ENCODE measurements around the gene LPCAT2.

LPCAT2 gene

GRCh38 chr16:55503726-55504550, 4.9 kb upstream of the LPCAT2 start:
- no peak for DNase-seq (ENCODE audit: low read depth, low spot score)

- no peak for DNase-seq (ENCODE audit: low read depth, low spot score)
These were observed 3.4 kb upstream of the LPCAT2 start for GRCh38 chr16:55505333-55506015.

GRCh38 chr16:55506083-55506482, 2.8 kb upstream of the LPCAT2 start:
- DNase-seq (ENCODE audit: low read depth, low spot score), result no peak

- DNase-seq (ENCODE audit: low read depth, low spot score), result no peak
These were observed 2.2 kb upstream of the LPCAT2 start for GRCh38 chr16:55506708-55507107.

DNA sequence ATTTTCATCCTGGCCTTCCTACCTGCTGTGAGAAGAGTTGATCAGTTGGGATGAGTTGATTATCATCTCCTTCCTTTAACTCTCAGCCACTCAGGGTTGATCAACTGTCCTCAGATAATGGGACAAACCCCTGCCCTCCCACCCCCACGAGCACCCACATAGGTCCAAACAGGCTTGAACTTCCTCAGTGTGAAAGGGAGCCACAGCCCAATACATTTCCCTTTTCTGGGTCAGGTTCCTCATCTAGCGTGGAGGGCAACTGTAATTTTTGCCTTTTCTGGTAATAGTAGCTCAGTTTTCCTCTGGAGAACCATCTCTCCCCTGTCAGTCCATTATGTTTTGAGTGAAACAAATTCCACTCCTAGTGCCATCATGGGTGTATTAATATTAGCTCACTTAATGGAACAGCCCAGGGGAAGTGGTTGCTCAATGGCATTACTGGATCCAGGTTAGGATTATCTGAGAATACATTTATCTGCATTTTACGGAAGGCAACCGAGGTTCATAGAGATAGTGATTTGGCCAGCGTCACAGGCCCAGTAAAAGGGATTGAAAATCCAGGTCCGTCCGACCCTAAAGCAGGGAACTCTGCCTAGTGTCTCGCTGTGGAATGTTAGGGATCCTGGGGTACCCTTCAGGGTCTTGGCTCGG, 476 bp upstream of the LPCAT2 start:
- no peak for DNase-seq (ENCODE audit: low read depth, low spot score)

DNA sequence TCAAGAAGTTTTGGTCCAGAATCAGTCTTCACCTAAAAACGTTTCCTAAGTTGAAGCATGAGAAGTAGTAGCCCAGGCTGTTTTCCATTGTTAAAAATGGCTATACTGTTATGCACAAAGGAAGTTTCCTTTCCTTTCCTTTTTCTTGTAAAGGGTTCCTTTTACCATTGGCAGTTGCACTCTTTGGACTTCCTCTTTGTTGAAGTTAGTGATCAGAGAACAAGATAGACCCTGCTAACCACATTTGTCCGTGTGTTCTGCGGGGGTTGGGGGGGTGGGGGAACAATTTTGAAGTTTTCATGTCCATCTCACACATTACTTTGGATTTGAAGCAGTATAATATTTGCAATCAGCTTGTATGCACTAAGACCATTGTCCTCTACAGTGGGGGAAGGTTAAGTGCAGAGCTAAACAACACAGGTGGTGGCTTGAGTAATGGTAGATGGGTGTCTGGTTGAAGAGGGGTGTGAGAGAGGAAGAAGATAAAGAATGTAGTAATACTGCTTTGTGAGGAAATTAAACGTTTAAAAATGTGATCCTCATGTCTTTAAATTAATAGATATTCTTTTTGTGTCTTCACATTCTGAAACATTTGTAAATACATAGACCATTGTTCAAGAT, 1.4 kb downstream of the LPCAT2 start:
- no peak for DNase-seq (ENCODE audit: low read depth, low spot score)

DNA sequence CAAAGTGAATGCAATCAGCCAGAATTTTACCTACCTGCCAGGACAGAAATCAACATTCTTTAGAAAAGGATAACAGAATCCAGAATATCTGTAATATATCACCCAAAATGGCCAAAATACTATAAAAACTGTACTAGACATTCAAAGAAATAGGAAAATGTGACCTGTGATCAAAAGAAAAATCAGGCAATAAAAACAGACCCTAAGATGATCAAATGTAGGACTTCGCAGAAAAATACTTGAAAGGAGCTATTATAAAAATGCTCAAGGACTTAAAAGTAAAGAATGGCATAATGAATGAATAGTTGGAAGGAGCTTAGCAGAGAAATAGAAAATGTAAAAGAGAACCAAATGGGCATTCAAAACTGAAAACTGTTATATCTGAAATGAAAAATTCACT, 4.1 kb downstream of the LPCAT2 start:
- DNase-seq (ENCODE audit: low read depth, low spot score), result no peak

DNA sequence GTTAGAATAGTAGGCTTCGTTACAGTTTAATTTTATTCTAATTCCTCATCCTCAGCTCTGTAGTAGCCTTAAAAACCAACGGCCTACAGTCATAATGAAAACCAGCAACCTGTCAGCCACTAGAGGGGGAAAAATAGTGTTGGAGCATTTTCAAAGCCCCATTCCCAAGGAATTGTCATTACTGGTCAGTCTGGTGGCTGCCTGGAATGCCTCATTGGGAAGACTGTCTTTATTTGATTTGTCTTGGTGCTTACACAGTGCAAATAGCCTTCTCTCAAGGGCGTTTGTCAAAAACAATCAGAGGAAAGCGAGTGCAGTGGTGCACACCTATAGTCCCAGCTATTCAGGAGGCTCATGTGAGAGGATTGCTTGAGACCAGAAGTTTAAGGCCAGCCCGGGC, 4.7 kb downstream of the LPCAT2 start:
- DNase-seq (ENCODE audit: low read depth, low spot score), result no peak

- no peak for DNase-seq (ENCODE audit: low read depth, low spot score)
These were observed 6.2 kb downstream of the LPCAT2 start for GRCh38 chr16:55515111-55515510.

- no peak for DNase-seq (ENCODE audit: low read depth, low spot score)
These were observed 12.9 kb downstream of the LPCAT2 start for GRCh38 chr16:55521792-55522191.

DNA sequence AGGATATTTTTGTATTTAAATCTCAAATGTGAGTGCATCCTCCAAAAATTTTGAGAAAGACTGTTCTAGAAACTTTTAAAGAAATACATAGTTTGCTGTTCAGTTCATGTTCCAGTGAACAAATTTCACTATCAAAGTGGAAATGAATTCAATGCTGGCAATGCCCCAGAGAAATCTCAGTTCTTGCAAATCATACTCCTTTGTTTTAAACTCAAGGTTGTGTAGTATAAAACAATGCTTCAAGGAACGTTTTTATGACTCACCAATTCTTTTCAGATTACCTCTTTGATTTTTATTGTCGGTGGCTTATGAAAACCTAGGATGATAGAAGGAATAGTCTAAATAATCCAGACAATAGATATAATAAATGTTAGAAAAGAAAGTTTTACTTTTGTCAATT, 17.6 kb downstream of the LPCAT2 start:
- DNase-seq (ENCODE audit: low read depth, low spot score), result no peak

- no peak for DNase-seq (ENCODE audit: low read depth, low spot score)
These were observed 19.0 kb downstream of the LPCAT2 start for GRCh38 chr16:55527885-55528284.

GRCh38 chr16:55529018-55529417, 20.1 kb downstream of the LPCAT2 start:
- no peak for DNase-seq (ENCODE audit: low read depth, low spot score)

GRCh38 chr16:55530316-55530856, 21.5 kb downstream of the LPCAT2 start:
- DNase-seq (ENCODE audit: low read depth, low spot score), result no peak

DNA sequence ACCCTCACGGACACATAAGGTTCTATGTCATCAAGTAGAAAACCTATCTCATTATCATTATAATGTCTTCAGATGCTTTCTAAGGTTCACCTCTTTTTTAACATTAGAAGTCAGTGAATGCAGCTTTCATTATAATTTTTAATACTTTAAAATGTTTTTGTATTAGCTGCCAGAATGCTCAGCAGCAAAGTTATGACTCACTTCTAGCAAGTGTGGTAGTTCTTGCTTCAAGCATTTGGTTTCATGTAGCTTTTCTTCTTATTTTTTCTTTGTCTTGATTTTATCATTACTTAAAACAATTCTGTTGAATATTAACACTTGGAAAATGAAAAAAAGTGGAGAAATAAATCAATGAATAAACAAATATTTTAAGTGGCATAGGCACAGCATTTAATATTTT, 23.4 kb downstream of the LPCAT2 start:
- no peak for DNase-seq (ENCODE audit: low read depth, low spot score)

DNA sequence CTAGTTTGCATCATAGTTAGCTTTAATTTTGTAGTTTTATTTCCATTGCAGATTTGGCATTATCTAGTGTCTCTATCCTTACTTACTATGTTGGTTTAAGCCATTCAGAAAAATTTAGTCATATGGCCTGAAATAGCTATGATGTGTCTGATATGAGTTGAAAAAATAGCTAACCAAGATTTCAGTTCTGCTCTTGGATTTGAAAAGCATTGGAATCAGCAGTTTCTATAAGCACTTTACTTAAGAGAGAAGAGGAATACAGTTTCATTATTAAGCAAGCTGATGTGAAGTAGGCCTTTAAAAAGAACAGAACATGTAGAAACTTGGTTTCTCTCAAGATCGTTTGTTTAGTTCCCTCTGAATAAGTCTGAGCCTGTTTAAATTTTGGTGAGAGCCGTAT, 25.9 kb downstream of the LPCAT2 start:
- DNase-seq (ENCODE audit: low read depth, low spot score), result no peak

GRCh38 chr16:55539049-55539448, 30.2 kb downstream of the LPCAT2 start:
- DNase-seq (ENCODE audit: low read depth, low spot score), result no peak

- DNase-seq (ENCODE audit: low read depth, low spot score), result no peak
These were observed 30.6 kb downstream of the LPCAT2 start for GRCh38 chr16:55539488-55539887.

DNA sequence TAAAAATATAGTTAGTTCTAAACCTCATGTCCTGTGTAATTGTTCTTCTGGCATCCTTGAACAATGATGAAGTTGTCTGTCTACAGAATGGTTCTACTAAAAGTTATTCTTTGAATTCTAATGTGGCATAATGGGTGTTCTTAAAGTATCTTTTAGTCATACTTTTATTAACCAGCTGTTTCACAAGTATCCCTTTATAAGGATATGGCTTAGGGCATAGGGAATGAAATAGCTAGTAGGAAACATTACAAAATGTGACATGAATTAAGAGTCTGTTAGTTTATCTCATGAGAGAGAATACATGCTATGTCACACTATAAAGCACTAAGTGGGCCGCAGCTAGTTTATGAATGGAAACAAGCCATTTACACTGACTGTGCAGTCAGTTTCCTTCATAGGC, 31.3 kb downstream of the LPCAT2 start:
- DNase-seq (ENCODE audit: low read depth, low spot score), result no peak

- DNase-seq (ENCODE audit: low read depth, low spot score), result no peak
These were observed 33.7 kb downstream of the LPCAT2 start for GRCh38 chr16:55542459-55543082.

DNA sequence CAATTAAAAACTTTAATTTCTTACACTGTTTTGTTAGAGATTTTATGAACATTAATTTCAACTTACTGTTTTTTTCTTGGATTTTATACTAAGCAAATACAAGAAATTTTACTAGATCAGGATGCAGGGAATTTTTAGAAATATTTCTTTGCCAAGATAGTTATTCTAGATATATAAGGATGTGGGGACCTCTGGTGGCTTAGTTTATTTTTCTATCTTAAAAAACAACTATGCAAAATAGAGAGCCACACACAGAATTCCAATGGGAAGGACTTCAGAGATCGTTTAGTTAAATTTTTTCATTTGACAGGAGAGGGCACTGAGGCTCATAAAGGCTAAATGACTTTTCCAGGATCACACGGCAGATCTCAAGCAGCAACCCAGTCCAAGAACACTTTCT, 34.6 kb downstream of the LPCAT2 start:
- no peak for DNase-seq (ENCODE audit: low read depth, low spot score)

GRCh38 chr16:55552621-55553020, 43.7 kb downstream of the LPCAT2 start:
- no peak for DNase-seq (ENCODE audit: low read depth, low spot score)
